GM12878 (cell line): ENCODE results near the gene PAK6. TPM values are rescaled to one million over a fixed set of nuclear protein-coding genes. Genes with fewer than 3 reads are reported as not detected.

Experiments
- ASH2L ChIP-seq: fragments of 300-600, 200-600 bp; sonication (generic); IDR thresholded peaks from 2 replicates; pipeline ENCODE4 v1.6.1; 2017; ENCODE audit warnings: low read depth, mild to moderate bottlenecking, borderline replicate concordance
- BHLHE40 ChIP-seq, 2 experiments: fragments of 450-650 bp in 1 of 2; IDR thresholded peaks; 2 replicates each; pipeline ENCODE4 v1.6.1; 2011 to 2017; ENCODE audit warnings: low read depth in 2 of 2, borderline replicate concordance in 1 of 2, improper control_type of control experiment in 1 of 2, low read length in 1 of 2, mild to moderate bottlenecking in 1 of 2
- CREM ChIP-seq: IDR thresholded peaks from 2 replicates; pipeline ENCODE4 v1.6.1; 2014; ENCODE audit warnings: antibody characterized with exemption, low read depth
- CTCF ChIP-seq, 3 experiments: IDR thresholded peaks in 2 of 3; conservative IDR thresholded peaks in 1 of 3; 2 replicates each; pipeline ENCODE4 v1.5.1; 2011; ENCODE audit warnings: low read depth in 3 of 3, low read length in 3 of 3, mild to moderate bottlenecking in 3 of 3, control low read depth in 2 of 3, moderate library complexity in 2 of 3, inconsistent platforms in 1 of 3, mixed read lengths in 1 of 3; ENCODE audit not compliant: control insufficient read depth in 2 of 3, insufficient read depth in 1 of 3; ENCODE audit errors: extremely low read depth in 1 of 3
- ETV6 ChIP-seq, 2 experiments: fragments of 450-650 bp in 1 of 2; IDR thresholded peaks in 1 of 2; conservative IDR thresholded peaks in 1 of 2; 2 replicates each; pipeline ENCODE4 v1.6.1; 2014; ENCODE audit warnings: antibody characterized with exemption in 1 of 2, borderline replicate concordance in 1 of 2, low read depth in 1 of 2, mild to moderate bottlenecking in 1 of 2, moderate library complexity in 1 of 2
- FOXM1 ChIP-seq: IDR thresholded peaks from 2 replicates; pipeline ENCODE4 v1.6.1; 2012; ENCODE audit warnings: low read depth, mild to moderate bottlenecking, inconsistent platforms, low read length, moderate library complexity
- HDAC6 ChIP-seq: fragments of 200-600 bp; sonication (generic); IDR thresholded peaks from one replicate; pipeline ENCODE4 v1.8.0; 2017; ENCODE audit warnings: antibody characterized with exemption; ENCODE audit not compliant: unreplicated experiment
- IKZF1 ChIP-seq: fragments of 450-650 bp; conservative IDR thresholded peaks from 2 replicates; pipeline ENCODE4 v1.6.1; 2017; ENCODE audit warnings: antibody characterized with exemption, mild to moderate bottlenecking
- LARP7 ChIP-seq: fragments of 450-650 bp; IDR thresholded peaks from 2 replicates; pipeline ENCODE4 v1.6.1; 2017; ENCODE audit warnings: mild to moderate bottlenecking
- MEF2A ChIP-seq: IDR thresholded peaks from 2 replicates; pipeline ENCODE4 v1.6.1; 2011; ENCODE audit warnings: low read depth, mild to moderate bottlenecking, low read length, moderate library complexity; ENCODE audit not compliant: insufficient read depth
- NBN ChIP-seq: fragments of 450-650 bp; IDR thresholded peaks from 2 replicates; pipeline ENCODE4 v1.6.1; 2016
- NFYA ChIP-seq: IDR thresholded peaks from 2 replicates; pipeline ENCODE4 v1.6.1; 2011; ENCODE audit warnings: low read depth, mild to moderate bottlenecking, low read length, improper control_type of control experiment, borderline replicate concordance
- PAX5 ChIP-seq: IDR thresholded peaks from 2 replicates; pipeline ENCODE4 v1.6.1; 2011; ENCODE audit warnings: low read depth, low read length, borderline replicate concordance
- POU2F2 ChIP-seq: IDR thresholded peaks from 3 replicates; pipeline ENCODE4 v1.6.1; 2011; ENCODE audit warnings: low read depth, mild to moderate bottlenecking, low read length, borderline replicate concordance
- PRDM15 ChIP-seq: fragments of 450-650 bp; formaldehyde crosslinking; IDR thresholded peaks from 2 replicates; pipeline ENCODE4 v1.4.0; 2020; ENCODE audit warnings: mild to moderate bottlenecking, moderate library complexity
- RAD21 ChIP-seq: IDR thresholded peaks from 2 replicates; pipeline ENCODE4 v1.6.1; 2011; ENCODE audit warnings: mild to moderate bottlenecking, low read depth, low read length, moderate library complexity; ENCODE audit not compliant: insufficient read depth
- RUNX3 ChIP-seq: IDR thresholded peaks from 2 replicates; pipeline ENCODE4 v1.6.1; 2012; ENCODE audit warnings: low read length, inconsistent platforms
- SIX5 ChIP-seq: IDR thresholded peaks from 2 replicates; pipeline ENCODE4 v1.6.1; 2011; ENCODE audit warnings: mild to moderate bottlenecking, low read depth, low read length, moderate library complexity; ENCODE audit not compliant: severe bottlenecking
- SMC3 ChIP-seq: IDR thresholded peaks from 2 replicates; pipeline ENCODE4 v1.6.1; 2011; ENCODE audit warnings: low read length, improper control_type of control experiment, borderline replicate concordance
- SP1 ChIP-seq: IDR thresholded peaks from one replicate; pipeline ENCODE4 v1.6.1; 2011; ENCODE audit warnings: low read depth, low read length
- SRF ChIP-seq, 2 experiments: IDR thresholded peaks; 2 replicates each; pipeline ENCODE4 v1.6.1; 2011; ENCODE audit warnings: low read depth in 2 of 2, low read length in 2 of 2, mild to moderate bottlenecking in 1 of 2, moderate library complexity in 1 of 2
- TARDBP ChIP-seq: IDR thresholded peaks from 2 replicates; pipeline ENCODE4 v1.6.1; 2016; ENCODE audit warnings: borderline replicate concordance
- WRNIP1 ChIP-seq: IDR thresholded peaks from 2 replicates; pipeline ENCODE4 v1.6.1; 2011; ENCODE audit warnings: low read depth, low read length, improper control_type of control experiment, borderline replicate concordance
- ZNF384 ChIP-seq: IDR thresholded peaks from 2 replicates; pipeline ENCODE4 v1.6.1; 2012; ENCODE audit warnings: low read depth, mild to moderate bottlenecking, low read length, improper control_type of control experiment, borderline replicate concordance
- polyA plus RNA-seq, 11 experiments: library from polyadenylated mRNA; depleted of rRNA in 4 of 11; unstranded in 6 of 11; stranded (reverse) in 5 of 11; fragments of >200 nt; fragmentation: Nextera tagmentation in 4 of 11; fragmentation: Illumina TruSeq in 1 of 11; extraction: Ambion mirVana in 4 of 11; extraction: Trizol in 1 of 11; gene quantifications; 1 replicate in 1 of 11; 2 replicates in 10 of 11; pipeline versions ENCODE4 v1.2.1 to v1.2.3, GENCODE V29; 2011 to 2016; ENCODE audit warnings: inconsistent platforms in 2 of 11, missing spikeins in 2 of 11, low read depth in 1 of 11
- total RNA-seq, 4 experiments: library from RNA; depleted of rRNA in 3 of 4; stranded (reverse); fragments of >200 nt in 3 of 4; fragmentation: Illumina TruSeq in 1 of 4; extraction: Trizol in 1 of 4; gene quantifications; 2 replicates each; pipeline versions ENCODE4 v1.2.1 to v1.2.3, GENCODE V29; 2013 to 2021

Gene PAK6
- total and polyA plus RNA-seq, 10 of the 15 experiments (the other 5 are each of a cell fraction or from before 2014, with no cell fraction given), result 0.07 to 0.92 (median 0.31) TPM; not detected in 2

- TF ChIP-seq HDAC6 (no peak), IKZF1 (peak; percentile 23; the same call in 1 of the 2 replicates), MEF2A (0 out of 2 replicates have a peak, but pooled peaks have one; percentile 28), RUNX3 (peak; percentile 50), PAX5 (no peak), SRF (IDR thresholded peaks at IDR 0.05; ENCODE audit: low read depth in 2 of 2, low read length in 2 of 2) (0 out of 4 replicates have a peak, but pooled peaks of 1 of the 2 experiments have one; percentile 52), RAD21 (peak; percentile 98), BHLHE40 (IDR thresholded peaks at IDR 0.05; ENCODE audit: borderline replicate concordance in 1 of 2, low read depth in 2 of 2, low read length in 1 of 2) (peak; percentile 29 to 30; a peak in 2 of 4 replicates), SP1 (peak; percentile 63), SMC3 (peak; percentile 100), FOXM1 (peak; percentile 92), CREM (no peak), NBN (peak; percentile 63; the same call in 1 of the 2 replicates), ZNF384 (peak; percentile 61; the same call in 1 of the 2 replicates), NFYA (peak; percentile 28; the same call in 1 of the 2 replicates), TARDBP (0 out of 2 replicates have a peak, but pooled peaks have one; percentile 35), ASH2L (no peak), SIX5 (peak; percentile 17), PRDM15 (CRISPR knock-in tag) (no peak), CTCF (IDR thresholded peaks at IDR 0.05 in 2 of 3, conservative IDR thresholded peaks at IDR 0.05 in 1 of 3; ENCODE audit: control insufficient read depth in 2 of 3, extremely low read depth in 1 of 3, insufficient read depth in 1 of 3, low read depth in 3 of 3, low read length in 3 of 3) (peak; percentile 100; a peak in 5 of 6 replicates), ETV6 (conservative IDR thresholded peaks at IDR 0.05 in 1 of 2, IDR thresholded peaks at IDR 0.05 in 1 of 2; ENCODE audit: borderline replicate concordance in 1 of 2, low read depth in 1 of 2) (no peak), POU2F2 (peak; percentile 80; the same call in 1 of the 3 replicates), LARP7 (0 out of 2 replicates have a peak, but pooled peaks have one; percentile 48), WRNIP1 (0 out of 2 replicates have a peak, but pooled peaks have one; percentile 53)
Observed at GRCh38 chr15:40274350-40275274, 35.7 kb downstream of the PAK6 start (continued).
